NOMO-1 treated with dmso at 0.1 percent for 144 hours (cell line): ENCODE data around the gene PIEZO2.
A peak's percentile ranks its signal among the peaks of the same experiment; 100 is the strongest.

Experiments used
- DNase-seq: peaks from one replicate; lab custom pipeline; 2025; ENCODE audit not compliant: unreplicated experiment; lab: John Stamatoyannopoulos, UW

The PIEZO2 gene

GRCh38 chr18:10797896-10798295, 351.5 kb downstream of the PIEZO2 start:
- DNase-seq, result no peak

GRCh38 chr18:10794771-10795170, 354.6 kb downstream of the PIEZO2 start:
- no peak for DNase-seq

GRCh38 chr18:10793730-10794370, 355.5 kb downstream of the PIEZO2 start:
- DNase-seq, result no peak

- peak; percentile 26 for DNase-seq
Measured at GRCh38 chr18:10792181-10792580, 357.2 kb downstream of the PIEZO2 start.

- DNase-seq, result no peak
Measured at GRCh38 chr18:10791169-10791831, 358.1 kb downstream of the PIEZO2 start.

- no peak for DNase-seq
Measured at GRCh38 chr18:10789180-10789579, 360.2 kb downstream of the PIEZO2 start.

- DNase-seq, result peak; percentile 49
Measured at GRCh38 chr18:10787293-10787901, 362.0 kb downstream of the PIEZO2 start.

GRCh38 chr18:10785798-10786197, 363.6 kb downstream of the PIEZO2 start:
- DNase-seq, result no peak

GRCh38 chr18:10784596-10785202, 364.7 kb downstream of the PIEZO2 start:
- DNase-seq, result no peak

GRCh38 chr18:10783941-10784340, 365.4 kb downstream of the PIEZO2 start:
- no peak for DNase-seq

- DNase-seq, result no peak
Measured at GRCh38 chr18:10776493-10776892, 372.9 kb downstream of the PIEZO2 start.

- no peak for DNase-seq
Measured at GRCh38 chr18:10775026-10775425, 374.3 kb downstream of the PIEZO2 start.

- no peak for DNase-seq
Measured at GRCh38 chr18:10771053-10771709, 378.2 kb downstream of the PIEZO2 start.

GRCh38 chr18:10770264-10770663, 379.1 kb downstream of the PIEZO2 start:
- DNase-seq, result no peak

GRCh38 chr18:10768221-10768620, 381.1 kb downstream of the PIEZO2 start:
- DNase-seq, result no peak

- no peak for DNase-seq
Measured at GRCh38 chr18:10767658-10768057, 381.7 kb downstream of the PIEZO2 start.

GRCh38 chr18:10760986-10761385, 388.4 kb downstream of the PIEZO2 start:
- no peak for DNase-seq

- no peak for DNase-seq
Measured at GRCh38 chr18:10759241-10759640, 390.1 kb downstream of the PIEZO2 start.

- no peak for DNase-seq
Measured at GRCh38 chr18:10757946-10758345, 391.4 kb downstream of the PIEZO2 start.

GRCh38 chr18:10757349-10757748, 392.0 kb downstream of the PIEZO2 start:
- no peak for DNase-seq

- no peak for DNase-seq
Measured at GRCh38 chr18:10755855-10756254, 393.5 kb downstream of the PIEZO2 start.
